HCT116 (cell line): Measurements from ENCODE around the gene BBX. TPM values are rescaled to one million over a fixed set of nuclear protein-coding genes. Genes with fewer than 3 reads are reported as not detected.

Experiments used
- ATAC-seq: fragments of 200-7000 bp; cut with Tn5 transposase; 2 replicates; pipeline ENCODE4 v1.9.1; 2020; ENCODE audit warnings: mild to moderate bottlenecking, moderate library complexity
- BruUV-seq: library from RNA; stranded (reverse); fragments of 400-500 nt; replicated peaks from 2 replicates; lab custom pipeline; 2021; lab: Mats Ljungman, UMichigan
- CTCF ChIA-PET: fragments of 300-600 bp; sonication (Branson Sonifier 250); formaldehyde crosslinking; loops from one replicate; lab custom pipeline; 2021; ENCODE audit warnings: antibody characterized with exemption; lab: Charles Lee
- POLR2A ChIA-PET: fragments of 300-600, 350-600 bp; sonication (Branson Sonifier 250); formaldehyde crosslinking; loops from one replicate; lab custom pipeline; 2021; ENCODE audit warnings: antibody characterized with exemption; lab: Charles Lee
- RAD21 ChIA-PET, 2 experiments: fragments of 300-600 bp; sonication (Branson Sonifier 250); formaldehyde crosslinking; loops; one replicate each; lab custom pipeline; 2023; ENCODE audit warnings: low total read pairs in 2 of 2; ENCODE audit not compliant: uncharacterized antibody in 2 of 2, unreplicated experiment in 2 of 2, low non-redundant PET in 1 of 2; lab: Charles Lee
- DNase-seq: peaks from one replicate; pipeline ENCODE4 v3.0.0-alpha.2; 2010; ENCODE audit warnings: low read depth, low spot score
- H2AFZ ChIP-seq: fragments of 200-600 bp; shearing (Covaris generic), sonication (generic); 2 replicates; pipeline ENCODE4 v1.6.1; 2017; ENCODE audit warnings: low read depth, mixed run types, mixed read lengths, antibody characterized with exemption, low read length; ENCODE audit not compliant: poor library complexity, severe bottlenecking
- H3K27ac ChIP-seq: 2 replicates; pipeline ENCODE4 v1.5.1; 2012; ENCODE audit warnings: low read depth, low read length
- H3K27me3 ChIP-seq: fragments of 200-600 bp; sonication (generic); 2 replicates; pipeline ENCODE4 v1.6.1; 2016; ENCODE audit warnings: mixed run types, low read length, mixed read lengths; ENCODE audit not compliant: insufficient read depth
- H3K36me3 ChIP-seq, 2 experiments: fragments of 200-500 bp in 1 of 2; fragments of 200-600 bp in 1 of 2; sonication (Bioruptor generic) in 1 of 2; sonication (generic) in 1 of 2; 2 replicates each; pipeline versions ENCODE4 v1.5.1 to v1.6.1; 2014 to 2016; ENCODE audit warnings: low read length in 2 of 2, inconsistent platforms in 1 of 2, mixed read lengths in 1 of 2, mixed run types in 1 of 2; ENCODE audit not compliant: insufficient read depth in 2 of 2, control insufficient read depth in 1 of 2
- H3K4me1 ChIP-seq, 2 experiments: fragments of 200-600 bp in 1 of 2; sonication (generic) in 1 of 2; 2 replicates each; pipeline versions ENCODE4 v1.5.1 to v1.6.1; 2012 to 2017; ENCODE audit warnings: low read length in 2 of 2, inconsistent platforms in 1 of 2, mild to moderate bottlenecking in 1 of 2, mixed read lengths in 1 of 2, mixed run types in 1 of 2, moderate library complexity in 1 of 2; ENCODE audit not compliant: insufficient read depth in 2 of 2, control insufficient read depth in 1 of 2
- H3K4me2 ChIP-seq: fragments of 200-600 bp; sonication (generic); 2 replicates; pipeline ENCODE4 v1.6.1; 2017; ENCODE audit warnings: mixed run types, low read length, mixed read lengths
- H3K4me3 ChIP-seq, 2 experiments: fragments of 200-600 bp in 1 of 2; sonication (generic) in 1 of 2; replicated peaks in 1 of 2; 2 replicates each; pipeline ENCODE4 v1.5.1; 2011 to 2016; ENCODE audit warnings: low read length in 2 of 2, control low read depth in 1 of 2, low read depth in 1 of 2, mild to moderate bottlenecking in 1 of 2, mixed read lengths in 1 of 2, mixed run types in 1 of 2
- H3K79me2 ChIP-seq: fragments of 200-600 bp; sonication (generic); 2 replicates; pipeline ENCODE4 v1.6.1; 2017; ENCODE audit warnings: mild to moderate bottlenecking, mixed run types, low read length, moderate library complexity, mixed read lengths; ENCODE audit not compliant: insufficient read depth
- H3K9ac ChIP-seq: fragments of 200-600 bp; sonication (generic); 2 replicates; pipeline ENCODE4 v1.6.1; 2016; ENCODE audit warnings: low read length, mixed read lengths
- H3K9me2 ChIP-seq: fragments of 200-600 bp; sonication (generic), shearing (Covaris generic); 2 replicates; pipeline ENCODE4 v1.6.1; 2017; ENCODE audit warnings: mixed run types, mild to moderate bottlenecking, moderate library complexity; ENCODE audit not compliant: insufficient read depth
- H3K9me3 ChIP-seq, 2 experiments: fragments of 200-500 bp in 1 of 2; fragments of 200-600 bp in 1 of 2; sonication (Bioruptor generic) in 1 of 2; sonication (generic) in 1 of 2; 2 replicates each; pipeline ENCODE4 v1.6.1; 2014 to 2017; ENCODE audit warnings: low read length in 2 of 2, mixed read lengths in 2 of 2, inconsistent platforms in 1 of 2, low read depth in 1 of 2, mild to moderate bottlenecking in 1 of 2, mixed run types in 1 of 2, moderate library complexity in 1 of 2; ENCODE audit not compliant: control insufficient read depth in 1 of 2, insufficient read depth in 1 of 2
- H4K20me1 ChIP-seq: fragments of 200-600 bp; sonication (generic), shearing (Covaris generic); 2 replicates; pipeline ENCODE4 v1.6.1; 2017; ENCODE audit warnings: mixed run types, mild to moderate bottlenecking, moderate library complexity; ENCODE audit not compliant: insufficient read depth
- CEBPB ChIP-seq: IDR thresholded peaks from 2 replicates; pipeline ENCODE4 v1.6.1; 2012; ENCODE audit warnings: low read depth
- EZH2 ChIP-seq: fragments of 200-600 bp; sonication (generic); IDR thresholded peaks from 2 replicates; pipeline ENCODE4 v1.6.1; 2017; ENCODE audit warnings: antibody characterized with exemption, mixed run types
- FOSL1 ChIP-seq: IDR thresholded peaks from 2 replicates; pipeline ENCODE4 v1.6.1; 2012; ENCODE audit warnings: low read depth
- POLR2A ChIP-seq: IDR thresholded peaks from 2 replicates; pipeline ENCODE4 v1.7.0; 2011; ENCODE audit warnings: borderline replicate concordance; ENCODE audit not compliant: insufficient read depth, insufficient read length; ENCODE audit errors: extremely low read depth
- POLR2AphosphoS5 ChIP-seq: IDR thresholded peaks from 2 replicates; pipeline ENCODE4 v1.6.1; 2011; ENCODE audit warnings: mild to moderate bottlenecking, low read depth, low read length, moderate library complexity
- RAD21 ChIP-seq: IDR thresholded peaks from 2 replicates; pipeline ENCODE4 v1.6.1; 2012; ENCODE audit warnings: low read depth, mild to moderate bottlenecking
- SIN3A ChIP-seq: IDR thresholded peaks from 2 replicates; pipeline ENCODE4 v1.6.1; 2012; ENCODE audit warnings: low read depth
- SP1 ChIP-seq: IDR thresholded peaks from 2 replicates; pipeline ENCODE4 v1.6.1; 2012; ENCODE audit warnings: low read depth
- SRF ChIP-seq: IDR thresholded peaks from 2 replicates; pipeline ENCODE4 v1.6.1; 2012; ENCODE audit warnings: low read depth
- YY1 ChIP-seq: IDR thresholded peaks from 2 replicates; pipeline ENCODE4 v1.6.1; 2011; ENCODE audit warnings: low read length, low read depth, moderate library complexity, mild to moderate bottlenecking; ENCODE audit not compliant: insufficient replicate concordance; ENCODE audit errors: extremely low read depth
- ZNF274 ChIP-seq: fragments of 200-500 bp; sonication (Bioruptor generic); IDR thresholded peaks from 2 replicates; pipeline ENCODE4 v1.6.1; 2014; ENCODE audit warnings: mild to moderate bottlenecking, low read depth, low read length, inconsistent platforms
- intact Hi-C: fragments of 100-400 bp; cut with micrococcal nuclease; formaldehyde crosslinking; loops from 2 replicates; pipeline ENCODE4 v1.10.0; 2022
- total RNA-seq: library from RNA; stranded (reverse); gene quantifications from one replicate; pipeline ENCODE4 v1.2.1, GENCODE V29; 2021; ENCODE audit not compliant: unreplicated experiment
- TF ChIP-seq, protein P1 (sequence below), 3 experiments: fragments of 200-600 bp in 1 of 3; sonication (generic) in 1 of 3; IDR thresholded peaks in 2 of 3; conservative IDR thresholded peaks in 1 of 3; 2 replicates each; pipeline ENCODE4 v1.5.1; 2012 to 2017; ENCODE audit warnings: low read depth in 2 of 3, low read length in 2 of 3, antibody characterized with exemption in 1 of 3, borderline replicate concordance in 1 of 3, control low read depth in 1 of 3, mild to moderate bottlenecking in 1 of 3, mixed read lengths in 1 of 3, mixed run types in 1 of 3, moderate library complexity in 1 of 3; ENCODE audit not compliant: insufficient read depth in 1 of 3

BBX gene
- total RNA-seq, 1 experiment from 2014 or later = 55.6 TPM

- no peaks in the 10 kb centered on the region for H3K36me3 ChIP-seq
- CTCF ChIA-PET = interaction anchor here (2.0 to 6.1 kb wide), 2 partner anchors 48 to 62 kb away, joined by 5 to 84 read pairs; no protein-coding TSS in a partner anchor
- RAD21 ChIA-PET = interaction anchor here in 1 of 2 experiments (0.6 kb wide), 1 partner anchor 63 kb away, joined by 4 read pairs; no protein-coding TSS in a partner anchor
Measured at GRCh38 chr3:107737914-107738313, 215.2 kb downstream of the BBX start.

More at GRCh38 chr3:107737914-107738313, 215.2 kb downstream of the BBX start:
- Histone ChIP-seq H3K9ac (no peak overlapping the region), H2AFZ (no peak overlapping the region), H3K27ac (no peak overlapping the region), H3K27me3 (no peaks in the 10 kb centered on the region), H3K9me2 (no peaks in the 10 kb centered on the region), H4K20me1 (no peaks in the 10 kb centered on the region), H3K9me3 (no peaks in the 10 kb centered on the region), H3K4me3 (no peak overlapping the region), H3K4me2 (no peak overlapping the region), H3K4me1 (no peaks in the 10 kb centered on the region), H3K79me2 (no peaks in the 10 kb centered on the region)
- BruUV-seq = no TSS peak
- POLR2A ChIA-PET = interaction anchor here (0.7 kb wide), 2 partner anchors 17 to 541 kb away, joined by 6 to 7 read pairs; no protein-coding TSS in a partner anchor
- ATAC-seq (no peak), DNase-seq (no peak)
- no peak for TF ChIP-seq CEBPB
- TF ChIP-seq EZH2 = no peak
- TF ChIP-seq FOSL1 = no peak
- no peak for TF ChIP-seq SP1
- no peak for TF ChIP-seq SIN3A
- TF ChIP-seq POLR2AphosphoS5 = no peak
- no peak for TF ChIP-seq POLR2A
- TF ChIP-seq, protein P1, sequence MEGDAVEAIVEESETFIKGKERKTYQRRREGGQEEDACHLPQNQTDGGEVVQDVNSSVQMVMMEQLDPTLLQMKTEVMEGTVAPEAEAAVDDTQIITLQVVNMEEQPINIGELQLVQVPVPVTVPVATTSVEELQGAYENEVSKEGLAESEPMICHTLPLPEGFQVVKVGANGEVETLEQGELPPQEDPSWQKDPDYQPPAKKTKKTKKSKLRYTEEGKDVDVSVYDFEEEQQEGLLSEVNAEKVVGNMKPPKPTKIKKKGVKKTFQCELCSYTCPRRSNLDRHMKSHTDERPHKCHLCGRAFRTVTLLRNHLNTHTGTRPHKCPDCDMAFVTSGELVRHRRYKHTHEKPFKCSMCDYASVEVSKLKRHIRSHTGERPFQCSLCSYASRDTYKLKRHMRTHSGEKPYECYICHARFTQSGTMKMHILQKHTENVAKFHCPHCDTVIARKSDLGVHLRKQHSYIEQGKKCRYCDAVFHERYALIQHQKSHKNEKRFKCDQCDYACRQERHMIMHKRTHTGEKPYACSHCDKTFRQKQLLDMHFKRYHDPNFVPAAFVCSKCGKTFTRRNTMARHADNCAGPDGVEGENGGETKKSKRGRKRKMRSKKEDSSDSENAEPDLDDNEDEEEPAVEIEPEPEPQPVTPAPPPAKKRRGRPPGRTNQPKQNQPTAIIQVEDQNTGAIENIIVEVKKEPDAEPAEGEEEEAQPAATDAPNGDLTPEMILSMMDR (IDR thresholded peaks at IDR 0.05 in 2 of 3, conservative IDR thresholded peaks at IDR 0.05 in 1 of 3; ENCODE audit: borderline replicate concordance in 1 of 3, insufficient read depth in 1 of 3, low read depth in 2 of 3, low read length in 2 of 3) = no peak
- TF ChIP-seq ZNF274 = no peak
- no peak for TF ChIP-seq RAD21
- TF ChIP-seq YY1 = no peak
- TF ChIP-seq SRF = no peak
- intact Hi-C loops = no loop called here
